PFSK-1 (cell line): ENCODE results near the gene HEBP2.
A peak's percentile ranks its signal among the peaks of the same experiment; 100 is the strongest.

Experiments used
- FOXP2 ChIP-seq: optimal IDR thresholded peaks from 2 replicates; pipeline ENCODE3; 2011; ENCODE audit warnings: borderline replicate concordance, control low read depth, inconsistent platforms; ENCODE audit not compliant: insufficient read depth; ENCODE audit errors: extremely low read length, extremely low read depth
- POLR2AphosphoS5 ChIP-seq: IDR thresholded peaks from 2 replicates; pipeline ENCODE4 v1.6.1; 2012; ENCODE audit warnings: low read depth, mild to moderate bottlenecking, control low read depth, low read length, moderate library complexity
- SIN3A ChIP-seq: IDR thresholded peaks from 2 replicates; pipeline ENCODE4 v1.6.1; 2012; ENCODE audit warnings: mild to moderate bottlenecking, low read length, moderate library complexity, borderline replicate concordance; ENCODE audit not compliant: insufficient read depth
- TAF1 ChIP-seq: IDR thresholded peaks from 2 replicates; pipeline ENCODE4 v1.6.1; 2012; ENCODE audit warnings: low read length, control low read depth, borderline replicate concordance; ENCODE audit not compliant: insufficient read depth
- TF ChIP-seq, protein P1 (sequence below), 2 experiments: IDR thresholded peaks; 2 replicates each; pipeline versions ENCODE4 v1.6.1 to v1.8.0; 2011 to 2012; ENCODE audit warnings: low read depth in 2 of 2, low read length in 2 of 2, control low read depth in 1 of 2, inconsistent platforms in 1 of 2, mild to moderate bottlenecking in 1 of 2, moderate library complexity in 1 of 2; ENCODE audit not compliant: insufficient read depth in 1 of 2

The HEBP2 gene

GRCh38 chr6:138421608-138422007, 17.6 kb downstream of the HEBP2 start:
- TF ChIP-seq SIN3A (no peak), POLR2AphosphoS5 (0 out of 2 replicates have a peak, but pooled peaks have one; percentile 57), TAF1 (no peak), FOXP2 (no peak)
- TF ChIP-seq, protein P1, sequence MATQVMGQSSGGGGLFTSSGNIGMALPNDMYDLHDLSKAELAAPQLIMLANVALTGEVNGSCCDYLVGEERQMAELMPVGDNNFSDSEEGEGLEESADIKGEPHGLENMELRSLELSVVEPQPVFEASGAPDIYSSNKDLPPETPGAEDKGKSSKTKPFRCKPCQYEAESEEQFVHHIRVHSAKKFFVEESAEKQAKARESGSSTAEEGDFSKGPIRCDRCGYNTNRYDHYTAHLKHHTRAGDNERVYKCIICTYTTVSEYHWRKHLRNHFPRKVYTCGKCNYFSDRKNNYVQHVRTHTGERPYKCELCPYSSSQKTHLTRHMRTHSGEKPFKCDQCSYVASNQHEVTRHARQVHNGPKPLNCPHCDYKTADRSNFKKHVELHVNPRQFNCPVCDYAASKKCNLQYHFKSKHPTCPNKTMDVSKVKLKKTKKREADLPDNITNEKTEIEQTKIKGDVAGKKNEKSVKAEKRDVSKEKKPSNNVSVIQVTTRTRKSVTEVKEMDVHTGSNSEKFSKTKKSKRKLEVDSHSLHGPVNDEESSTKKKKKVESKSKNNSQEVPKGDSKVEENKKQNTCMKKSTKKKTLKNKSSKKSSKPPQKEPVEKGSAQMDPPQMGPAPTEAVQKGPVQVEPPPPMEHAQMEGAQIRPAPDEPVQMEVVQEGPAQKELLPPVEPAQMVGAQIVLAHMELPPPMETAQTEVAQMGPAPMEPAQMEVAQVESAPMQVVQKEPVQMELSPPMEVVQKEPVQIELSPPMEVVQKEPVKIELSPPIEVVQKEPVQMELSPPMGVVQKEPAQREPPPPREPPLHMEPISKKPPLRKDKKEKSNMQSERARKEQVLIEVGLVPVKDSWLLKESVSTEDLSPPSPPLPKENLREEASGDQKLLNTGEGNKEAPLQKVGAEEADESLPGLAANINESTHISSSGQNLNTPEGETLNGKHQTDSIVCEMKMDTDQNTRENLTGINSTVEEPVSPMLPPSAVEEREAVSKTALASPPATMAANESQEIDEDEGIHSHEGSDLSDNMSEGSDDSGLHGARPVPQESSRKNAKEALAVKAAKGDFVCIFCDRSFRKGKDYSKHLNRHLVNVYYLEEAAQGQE (IDR thresholded peaks at IDR 0.05; ENCODE audit: insufficient read depth in 1 of 2, low read depth in 2 of 2, low read length in 2 of 2), result no peak

DNA sequence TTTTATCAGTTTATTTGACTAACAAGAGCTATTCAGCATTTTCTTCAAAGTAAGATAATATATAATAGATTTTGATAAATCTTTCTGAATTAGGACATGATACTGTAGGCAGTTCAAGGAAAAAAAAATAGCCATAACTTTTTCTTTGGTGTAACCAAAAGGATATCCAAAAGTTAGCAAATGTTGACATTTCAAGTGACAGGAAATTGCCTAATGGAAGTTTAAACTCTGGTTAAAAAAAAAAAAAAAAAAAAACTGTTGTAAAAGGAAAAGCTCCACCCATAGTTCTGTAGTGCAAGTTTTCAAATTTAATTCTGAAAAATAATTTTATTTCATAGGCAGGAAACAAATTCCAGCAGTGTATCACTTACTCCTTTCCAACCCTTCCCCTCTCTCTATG, 18.8 kb downstream of the HEBP2 start:
- TF ChIP-seq POLR2AphosphoS5 (no peak), TAF1 (no peak), FOXP2 (no peak), SIN3A (no peak)
- TF ChIP-seq, protein P1 (IDR thresholded peaks at IDR 0.05; ENCODE audit: insufficient read depth in 1 of 2, low read depth in 2 of 2, low read length in 2 of 2), result no peak

DNA sequence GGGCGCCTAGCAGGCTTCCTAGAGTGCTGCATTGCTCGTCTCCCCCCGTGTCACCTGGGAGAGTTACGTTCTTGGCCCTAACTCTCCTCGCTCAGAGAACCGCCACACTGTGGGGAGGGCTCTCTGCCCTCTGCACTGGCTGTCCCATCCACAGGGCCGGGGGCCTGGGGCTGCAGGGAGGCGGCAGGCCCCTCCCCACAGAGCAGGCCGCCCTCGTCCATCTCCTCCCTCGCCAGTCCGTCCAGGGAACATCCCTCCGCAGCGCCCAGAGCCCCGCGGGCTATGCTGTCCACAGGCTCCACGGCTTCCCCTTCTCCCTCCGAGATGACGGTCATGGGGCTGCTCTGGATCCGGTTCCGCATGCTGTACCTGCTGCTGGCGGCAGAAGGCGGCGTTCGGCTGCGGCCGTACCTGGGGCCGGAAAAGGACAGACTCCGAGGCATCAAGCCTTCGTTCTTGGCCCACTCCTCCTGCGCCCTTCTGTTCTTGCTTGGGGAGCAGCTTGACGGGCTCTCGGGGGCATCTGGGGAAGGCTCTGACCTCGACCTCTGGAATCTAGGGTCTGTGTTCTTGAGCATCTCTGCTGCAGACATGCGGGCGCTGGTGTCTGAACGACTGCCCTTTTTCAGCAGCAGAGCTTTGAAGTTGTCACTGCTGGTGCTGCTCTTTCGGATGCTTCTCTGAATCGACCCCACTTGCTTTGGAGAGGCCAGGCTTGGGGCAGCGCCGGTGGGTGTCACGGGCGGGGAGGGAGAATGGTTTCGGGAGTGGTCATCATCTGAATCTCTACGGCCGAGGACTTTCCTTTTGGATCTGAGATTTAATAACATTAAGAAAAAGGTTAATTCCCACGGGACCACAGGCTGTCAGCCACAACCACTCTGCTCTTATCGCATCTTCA, 20.2 kb downstream of the HEBP2 start:
- TF ChIP-seq TAF1, result no peak
- TF ChIP-seq SIN3A, result no peak
- TF ChIP-seq FOXP2, result no peak
- peak; percentile 30; the same call in 1 of the 2 replicates for TF ChIP-seq POLR2AphosphoS5
- TF ChIP-seq, protein P1 (IDR thresholded peaks at IDR 0.05; ENCODE audit: insufficient read depth in 1 of 2, low read depth in 2 of 2, low read length in 2 of 2), result no peak

DNA sequence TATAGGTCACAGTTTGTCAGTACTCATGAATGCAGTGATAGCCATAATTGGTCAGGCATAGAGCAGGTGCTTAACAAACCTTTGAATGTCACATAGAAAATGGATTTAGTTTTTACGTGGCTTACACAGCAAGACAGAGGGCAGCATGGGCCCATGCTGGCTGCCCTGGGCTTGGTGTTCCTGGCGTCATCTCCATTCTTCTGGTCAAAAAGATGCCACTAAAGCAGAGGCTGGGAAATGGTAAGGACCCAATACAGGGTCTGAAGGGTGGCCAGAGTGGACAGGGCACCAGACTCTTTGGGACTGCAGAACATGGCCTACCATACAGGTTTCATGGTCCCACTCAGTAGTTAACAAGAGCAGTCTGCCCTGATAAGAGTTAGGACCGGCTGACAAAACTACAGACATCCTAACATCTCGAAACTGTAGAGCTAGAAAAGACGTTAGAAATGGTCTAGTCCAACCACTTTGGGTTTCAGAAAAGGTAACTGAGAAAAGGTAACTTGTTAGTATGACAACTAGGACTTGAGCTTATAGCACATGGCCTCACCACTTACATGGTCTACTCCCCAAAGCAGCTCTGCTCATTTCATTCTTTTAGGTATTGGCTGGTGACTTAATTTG, 22.6 kb downstream of the HEBP2 start:
- TF ChIP-seq, protein P1 (IDR thresholded peaks at IDR 0.05; ENCODE audit: insufficient read depth in 1 of 2, low read depth in 2 of 2, low read length in 2 of 2), result no peak
- TF ChIP-seq TAF1 (no peak), SIN3A (no peak), POLR2AphosphoS5 (peak; percentile 28)
